ENCODE data around the gene ZNF606. TPM values are rescaled to one million over a fixed set of nuclear protein-coding genes. Genes with fewer than 3 reads are reported as not detected.

ZNF606 gene
- total RNA-seq, 1 donor from 2014 or later: 48.7 TPM

GRCh38 chr19:58038688-58039204 is 36.1 kb upstream of the ZNF606 start:
- peaks cover 4% of the 10 kb centered on the region for H3K27me3 Mint-ChIP-seq (ENCODE audit: insufficient read depth, low read depth)
- Histone ChIP-seq H3K36me3 (no peaks in the 10 kb centered on the region), H3K27ac (no peak overlapping the region), H4K20me1 (ENCODE audit: low read depth) (no peaks in the 10 kb centered on the region), H3K9me3 (ENCODE audit: low read depth) (no peaks in the 10 kb centered on the region), H3K4me1 (peaks cover 14% of the 10 kb centered on the region), H3K4me3 (no peak overlapping the region), H3K79me2 (ENCODE audit: low read depth) (no peaks in the 10 kb centered on the region), H3K9ac (no peak overlapping the region), H2AFZ (replicated peaks) (peak overlapping the region; percentile 18), H3K27me3 (peaks cover 12% of the 10 kb centered on the region), H3K4me2 (peak overlapping the region; percentile 42), H3F3A (ENCODE audit: low read depth) (peaks cover 22% of the 10 kb centered on the region)
- peak; percentile 23 for DNase-seq (ENCODE audit: low spot score)
- TF ChIP-seq EZH2phosphoT487 (IDR thresholded peaks at IDR 0.05) (no peak), CTCF (IDR thresholded peaks at IDR 0.05) (no peak), EZH2 (IDR thresholded peaks at IDR 0.05) (no peak)
- H3K4me1 Mint-ChIP-seq: peaks cover 2% of the 10 kb centered on the region
- no peak overlapping the region for H3K27ac Mint-ChIP-seq
- H3K36me3 Mint-ChIP-seq: peaks cover 12% of the 10 kb centered on the region
- peaks cover 56% of the 10 kb centered on the region for H3K9me3 Mint-ChIP-seq
- no peak overlapping the region for H3K4me3 Mint-ChIP-seq

DNA sequence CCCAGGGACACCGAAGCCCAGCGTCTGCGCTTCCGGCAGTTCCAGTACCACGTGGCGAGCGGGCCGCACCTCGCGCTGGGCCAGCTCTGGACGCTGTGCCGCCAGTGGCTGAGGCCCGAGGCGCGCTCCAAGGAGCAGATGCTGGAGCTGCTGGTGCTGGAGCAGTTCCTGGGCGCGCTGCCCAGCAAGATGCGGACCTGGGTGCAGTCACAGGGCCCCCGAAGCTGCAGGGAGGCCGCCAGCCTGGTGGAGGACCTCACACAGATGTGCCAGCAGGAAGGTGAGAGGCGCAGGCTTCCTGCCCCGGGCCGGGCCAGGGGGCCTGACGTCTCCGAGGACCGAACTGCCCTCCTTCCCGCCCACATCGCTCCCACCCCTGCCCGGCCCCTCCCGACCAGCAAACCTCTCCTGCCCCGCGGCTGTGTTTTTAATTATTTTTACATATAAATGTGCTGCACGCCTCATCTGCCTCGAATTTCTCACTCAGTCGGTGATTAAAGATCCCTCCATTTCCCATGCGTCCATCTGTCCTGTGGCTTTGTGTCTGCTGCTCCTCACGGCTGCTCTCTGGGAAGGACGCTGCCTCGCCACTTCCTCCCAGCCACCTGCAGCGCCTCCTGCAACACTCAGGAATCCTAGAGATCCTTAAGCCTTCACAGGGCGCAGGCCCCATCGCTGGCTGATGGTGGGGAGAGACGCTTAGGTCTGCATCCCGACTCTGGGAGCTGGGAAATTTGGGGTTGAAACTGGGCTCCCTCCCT is 35.5 kb upstream of the ZNF606 start:
- Mint-ChIP-seq H3K4me1 (peaks cover 2% of the 10 kb centered on the region), H3K9me3 (peaks cover 55% of the 10 kb centered on the region), H3K36me3 (peaks cover 12% of the 10 kb centered on the region), H3K27me3 (ENCODE audit: insufficient read depth, low read depth) (peaks cover 8% of the 10 kb centered on the region), H3K4me3 (no peak overlapping the region), H3K27ac (no peak overlapping the region)
- Histone ChIP-seq H2AFZ (replicated peaks) (peak overlapping the region; percentile 18), H3K36me3 (no peaks in the 10 kb centered on the region), H4K20me1 (ENCODE audit: low read depth) (no peaks in the 10 kb centered on the region), H3K79me2 (ENCODE audit: low read depth) (no peaks in the 10 kb centered on the region), H3K27me3 (peaks cover 9% of the 10 kb centered on the region), H3K27ac (no peak overlapping the region), H3K4me2 (peak overlapping the region; percentile 42), H3K4me3 (no peak overlapping the region), H3K9me3 (ENCODE audit: low read depth) (no peaks in the 10 kb centered on the region), H3F3A (ENCODE audit: low read depth) (peaks cover 27% of the 10 kb centered on the region), H3K9ac (no peak overlapping the region), H3K4me1 (peaks cover 14% of the 10 kb centered on the region)
- DNase-seq (ENCODE audit: low spot score): peak; percentile 69
- TF ChIP-seq EZH2 (IDR thresholded peaks at IDR 0.05): no peak
- no peak for TF ChIP-seq EZH2phosphoT487 (IDR thresholded peaks at IDR 0.05)
- TF ChIP-seq CTCF (IDR thresholded peaks at IDR 0.05): no peak

- H3K36me3 Mint-ChIP-seq: peaks cover 12% of the 10 kb centered on the region
- peak overlapping the region; percentile 24 for H3K4me3 Mint-ChIP-seq
- H3K9me3 Mint-ChIP-seq: peaks cover 55% of the 10 kb centered on the region
- peaks cover 9% of the 10 kb centered on the region for H3K27me3 Mint-ChIP-seq (ENCODE audit: insufficient read depth, low read depth)
- no peaks in the 10 kb centered on the region for H4K20me1 ChIP-seq (ENCODE audit: low read depth)
- H2AFZ ChIP-seq (replicated peaks): no peak overlapping the region
- DNase-seq (ENCODE audit: low spot score): no peak
- peak overlapping the region; percentile 22 for H3K27ac Mint-ChIP-seq
- H3F3A ChIP-seq (ENCODE audit: low read depth): peaks cover 28% of the 10 kb centered on the region
- H3K4me3 ChIP-seq: no peak overlapping the region
- no peak overlapping the region for H3K9ac ChIP-seq
- H3K27ac ChIP-seq: no peak overlapping the region
- H3K4me1 Mint-ChIP-seq: peaks cover 2% of the 10 kb centered on the region
- H3K4me2 ChIP-seq: no peak overlapping the region
- H3K27me3 ChIP-seq: peaks cover 6% of the 10 kb centered on the region
- H3K79me2 ChIP-seq (ENCODE audit: low read depth): no peaks in the 10 kb centered on the region
- H3K9me3 ChIP-seq (ENCODE audit: low read depth): no peaks in the 10 kb centered on the region
- H3K36me3 ChIP-seq: no peaks in the 10 kb centered on the region
- TF ChIP-seq CTCF (IDR thresholded peaks at IDR 0.05) (no peak), EZH2 (IDR thresholded peaks at IDR 0.05) (no peak), EZH2phosphoT487 (IDR thresholded peaks at IDR 0.05) (no peak)
- peaks cover 14% of the 10 kb centered on the region for H3K4me1 ChIP-seq
Observed at GRCh38 chr19:58035863-58036262, 33.2 kb upstream of the ZNF606 start.
